Osteoblast (primary cell): ENCODE measurements around the gene SAAL1. TPM values are rescaled to one million over a fixed set of nuclear protein-coding genes. Genes with fewer than 3 reads are reported as not detected.

Experiments used
- DNase-seq: peaks from one replicate; pipeline ENCODE4 v3.0.0; 2011; ENCODE audit warnings: low spot score, mixed read lengths; ENCODE audit not compliant: insufficient read length; ENCODE audit errors: missing footprints
- H2AFZ ChIP-seq: 2 replicates; pipeline ENCODE4 v1.6.0; 2011; ENCODE audit warnings: mild to moderate bottlenecking, low read length
- H3K27ac ChIP-seq: 2 replicates; pipeline ENCODE4 v1.5.1; 2011; ENCODE audit warnings: mild to moderate bottlenecking, low read depth, low read length, moderate library complexity
- H3K27me3 ChIP-seq: 2 replicates; pipeline ENCODE4 v1.6.0; 2012; ENCODE audit warnings: mild to moderate bottlenecking, control low read depth, inconsistent platforms, low read length, moderate library complexity; ENCODE audit not compliant: insufficient read depth
- H3K36me3 ChIP-seq: 2 replicates; pipeline ENCODE4 v1.5.1; 2011; ENCODE audit warnings: mild to moderate bottlenecking, low read length, control low read depth, moderate library complexity; ENCODE audit not compliant: insufficient read depth
- H3K4me1 ChIP-seq: 2 replicates; pipeline ENCODE4 v1.5.1; 2011; ENCODE audit warnings: mild to moderate bottlenecking, low read length, control low read depth, moderate library complexity; ENCODE audit not compliant: insufficient read depth
- H3K4me2 ChIP-seq: 2 replicates; pipeline ENCODE4 v1.6.0; 2011; ENCODE audit warnings: mild to moderate bottlenecking, low read length; ENCODE audit not compliant: insufficient read depth
- H3K4me3 ChIP-seq: fragments of 200-600 bp; sonication (generic); 3 replicates; pipeline ENCODE4 v1.5.1; 2012; ENCODE audit warnings: mild to moderate bottlenecking, low read length, inconsistent platforms; ENCODE audit not compliant: insufficient read depth
- H3K79me2 ChIP-seq: 2 replicates; pipeline ENCODE4 v1.6.0; 2012; ENCODE audit warnings: mild to moderate bottlenecking, low read length, control low read depth, inconsistent platforms; ENCODE audit not compliant: insufficient read depth
- H3K9me3 ChIP-seq: 2 replicates; pipeline ENCODE4 v1.5.1; 2011; ENCODE audit warnings: low read depth, low read length, control low read depth
- H4K20me1 ChIP-seq: 2 replicates; pipeline ENCODE4 v1.6.0; 2012; ENCODE audit warnings: mild to moderate bottlenecking, low read length, control low read depth; ENCODE audit not compliant: insufficient read depth
- total RNA-seq: library from RNA; depleted of rRNA; stranded (reverse); fragments of >200 nt; gene quantifications from 2 replicates; pipeline ENCODE4 v1.2.3, GENCODE V29; 2012
- TF ChIP-seq, protein P1 (sequence below): IDR thresholded peaks from 2 replicates; pipeline ENCODE4 v1.5.1; 2011; ENCODE audit warnings: mild to moderate bottlenecking, low read depth, low read length, moderate library complexity; ENCODE audit errors: extremely low read depth

Gene SAAL1
- total RNA-seq, 1 donor, result 15.6 TPM

DNA sequence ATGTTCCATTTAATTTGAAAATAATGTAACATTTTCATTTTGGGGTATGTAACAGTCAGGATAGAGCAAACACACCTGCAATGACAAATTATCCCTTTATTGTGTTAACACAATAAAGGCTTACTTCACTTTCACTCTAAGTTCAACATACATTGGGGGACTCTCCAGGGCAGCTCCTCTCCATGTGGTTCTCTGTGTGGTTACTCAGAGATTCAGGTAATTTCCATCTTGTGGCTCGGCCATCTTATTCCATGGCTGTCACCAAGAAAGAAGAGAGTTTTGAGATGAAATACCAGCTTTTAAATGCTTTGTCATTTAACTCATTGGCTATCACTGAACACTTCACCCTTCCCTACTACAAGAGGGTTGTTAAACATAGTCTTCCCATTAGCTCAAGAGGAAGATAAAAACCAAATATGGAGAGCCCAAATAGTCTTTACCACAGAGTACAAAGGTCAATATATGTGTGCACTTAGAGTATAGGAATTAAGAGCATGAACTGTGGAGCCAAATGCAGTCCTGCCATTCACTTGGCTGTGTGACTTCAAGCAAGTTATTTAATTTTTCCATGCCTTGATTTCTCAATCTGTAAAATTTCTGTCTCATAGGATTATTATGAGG lies 49.2 kb downstream of the SAAL1 start:
- Histone ChIP-seq H3K4me1 (no peaks in the 10 kb centered on the region), H2AFZ (no peak overlapping the region), H3K4me2 (no peak overlapping the region), H3K79me2 (no peaks in the 10 kb centered on the region), H3K27me3 (no peaks in the 10 kb centered on the region), H3K36me3 (no peaks in the 10 kb centered on the region), H4K20me1 (no peaks in the 10 kb centered on the region), H3K27ac (no peak overlapping the region), H3K9me3 (no peaks in the 10 kb centered on the region), H3K4me3 (no peak overlapping the region)
- no peak for DNase-seq
- TF ChIP-seq, protein P1, sequence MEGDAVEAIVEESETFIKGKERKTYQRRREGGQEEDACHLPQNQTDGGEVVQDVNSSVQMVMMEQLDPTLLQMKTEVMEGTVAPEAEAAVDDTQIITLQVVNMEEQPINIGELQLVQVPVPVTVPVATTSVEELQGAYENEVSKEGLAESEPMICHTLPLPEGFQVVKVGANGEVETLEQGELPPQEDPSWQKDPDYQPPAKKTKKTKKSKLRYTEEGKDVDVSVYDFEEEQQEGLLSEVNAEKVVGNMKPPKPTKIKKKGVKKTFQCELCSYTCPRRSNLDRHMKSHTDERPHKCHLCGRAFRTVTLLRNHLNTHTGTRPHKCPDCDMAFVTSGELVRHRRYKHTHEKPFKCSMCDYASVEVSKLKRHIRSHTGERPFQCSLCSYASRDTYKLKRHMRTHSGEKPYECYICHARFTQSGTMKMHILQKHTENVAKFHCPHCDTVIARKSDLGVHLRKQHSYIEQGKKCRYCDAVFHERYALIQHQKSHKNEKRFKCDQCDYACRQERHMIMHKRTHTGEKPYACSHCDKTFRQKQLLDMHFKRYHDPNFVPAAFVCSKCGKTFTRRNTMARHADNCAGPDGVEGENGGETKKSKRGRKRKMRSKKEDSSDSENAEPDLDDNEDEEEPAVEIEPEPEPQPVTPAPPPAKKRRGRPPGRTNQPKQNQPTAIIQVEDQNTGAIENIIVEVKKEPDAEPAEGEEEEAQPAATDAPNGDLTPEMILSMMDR, result no peak

DNA sequence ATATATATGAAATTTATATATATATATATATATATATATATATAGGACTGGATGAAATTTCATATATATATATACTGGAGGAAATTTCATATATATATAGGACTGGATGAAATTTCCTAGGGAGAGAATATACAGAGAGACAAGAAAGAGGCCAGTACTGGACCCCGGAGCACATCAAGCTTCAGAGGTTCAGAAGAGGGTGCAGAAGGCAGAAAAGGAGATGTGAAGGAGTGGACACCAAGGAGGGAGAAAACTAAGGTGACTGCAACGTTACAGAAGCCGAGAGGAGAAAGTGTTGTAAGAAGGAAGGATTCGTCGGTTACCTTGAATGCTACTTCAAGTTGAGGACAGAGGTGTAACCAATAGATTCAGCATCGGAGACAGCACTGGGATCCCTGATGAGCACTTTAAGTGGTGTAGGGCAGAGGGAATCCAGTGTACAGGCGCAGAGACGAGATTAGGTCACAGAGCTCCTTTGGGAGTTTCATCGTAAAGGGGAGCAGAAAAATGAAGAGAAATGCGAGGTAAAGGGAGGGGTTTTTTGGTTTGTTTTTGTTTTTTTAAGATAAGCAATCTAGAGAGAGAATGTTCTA lies 51.3 kb downstream of the SAAL1 start:
- no peak for DNase-seq
- Histone ChIP-seq H3K27ac (no peak overlapping the region), H3K27me3 (no peaks in the 10 kb centered on the region), H2AFZ (no peak overlapping the region), H4K20me1 (no peaks in the 10 kb centered on the region), H3K4me3 (no peak overlapping the region), H3K36me3 (no peaks in the 10 kb centered on the region), H3K4me1 (no peaks in the 10 kb centered on the region), H3K4me2 (no peak overlapping the region), H3K9me3 (no peaks in the 10 kb centered on the region), H3K79me2 (no peaks in the 10 kb centered on the region)
- TF ChIP-seq, protein P1, result no peak

DNA sequence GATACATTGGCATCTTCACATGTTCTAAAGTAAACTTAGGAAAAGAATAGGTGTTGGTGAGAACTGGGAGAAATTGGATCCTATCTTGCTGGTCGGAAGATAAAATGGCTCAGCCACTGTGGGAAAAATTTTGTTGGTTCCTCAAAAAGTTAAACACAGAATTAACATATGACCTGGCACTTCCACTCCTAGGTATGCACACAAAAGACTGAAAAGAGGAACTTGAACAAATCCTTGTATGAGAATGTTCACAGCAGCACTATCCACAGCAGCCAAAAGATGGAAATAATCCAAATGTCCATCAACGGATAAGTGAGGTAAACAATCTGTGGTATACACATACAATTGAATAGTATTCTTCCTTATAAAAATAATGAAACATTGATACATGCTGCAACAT lies 55.0 kb downstream of the SAAL1 start:
- H3K36me3 ChIP-seq, result no peaks in the 10 kb centered on the region
- H3K27ac ChIP-seq, result no peak overlapping the region
- DNase-seq, result no peak
- H2AFZ ChIP-seq, result no peak overlapping the region
- TF ChIP-seq, protein P1, result no peak
- no peak overlapping the region for H3K4me2 ChIP-seq
- no peaks in the 10 kb centered on the region for H3K4me1 ChIP-seq
- no peaks in the 10 kb centered on the region for H3K9me3 ChIP-seq
- no peaks in the 10 kb centered on the region for H4K20me1 ChIP-seq
- no peaks in the 10 kb centered on the region for H3K79me2 ChIP-seq
- H3K4me3 ChIP-seq, result no peak overlapping the region
- H3K27me3 ChIP-seq, result peaks cover 15% of the 10 kb centered on the region

DNA sequence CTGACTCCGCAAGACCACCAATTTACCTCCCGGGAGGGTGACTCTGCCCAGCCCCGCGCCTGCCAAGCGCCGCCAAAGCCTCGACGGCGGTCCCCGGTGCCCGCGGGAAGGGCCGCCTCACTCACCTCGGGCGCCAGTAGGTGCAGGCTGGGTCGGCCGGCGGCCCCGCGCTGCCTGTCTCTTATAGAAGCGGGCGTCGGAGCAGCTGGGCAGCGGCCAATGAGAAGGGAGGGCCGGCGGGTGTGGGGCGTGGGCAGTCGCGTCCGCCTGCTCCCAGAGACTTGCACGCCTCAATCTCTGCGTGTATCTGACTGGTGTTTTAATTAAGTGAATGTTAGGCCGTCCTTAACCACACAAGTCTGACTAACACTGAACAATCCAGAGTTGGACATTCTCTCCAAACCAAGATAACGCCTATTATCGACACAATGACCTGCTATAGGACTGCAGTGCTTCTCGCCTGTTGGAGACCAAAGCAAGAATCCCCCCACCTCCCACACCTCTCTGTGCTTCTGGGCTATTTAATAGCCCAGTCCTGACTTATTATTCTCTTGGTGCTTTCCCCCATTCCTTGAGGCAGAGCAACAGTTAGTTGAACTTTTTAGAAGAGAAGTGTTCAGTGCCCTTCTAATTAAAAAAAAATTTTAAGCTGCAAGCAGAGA lies 59.6 kb downstream of the SAAL1 start, which contains the start of gene TPH1:
Gene TPH1 (minus strand): TSS at position 154 of the 662 bp plus-strand sequence. CDS start 5,507 bp downstream, outside the sequence.
- H4K20me1 ChIP-seq, result no peaks in the 10 kb centered on the region
- DNase-seq, result peak; percentile 78
- no peaks in the 10 kb centered on the region for H3K79me2 ChIP-seq
- no peaks in the 10 kb centered on the region for H3K4me1 ChIP-seq
- H3K9me3 ChIP-seq, result no peaks in the 10 kb centered on the region
- H3K4me3 ChIP-seq, result no peak within 1 kb of the TSS
- peak within 1 kb of the TSS; percentile 50 for H3K4me2 ChIP-seq
- H2AFZ ChIP-seq, result no peak within 1 kb of the TSS
- peaks cover 31% of the 10 kb centered on the region for H3K27me3 ChIP-seq
- H3K27ac ChIP-seq, result no peak within 1 kb of the TSS
- TF ChIP-seq, protein P1, result no peak
- H3K36me3 ChIP-seq, result no peaks in the 10 kb centered on the region
